Rectal smooth muscle tissue (tissue), 1 donor: ENCODE data around the gene DTNBP1.
"Not testable (repeated sequence)": the region's sequence is repeated elsewhere in the genome, so short reads cannot be mapped to it uniquely, and the experiment has no call there.

Source experiments
- H3K27ac ChIP-seq: one replicate; pipeline ENCODE4 v1.7.0; 2013; ENCODE audit warnings: low read depth, low read length, inconsistent platforms
- H3K27me3 ChIP-seq: one replicate; pipeline ENCODE4 v1.7.0; 2013; ENCODE audit warnings: low read length; ENCODE audit not compliant: control insufficient read depth, insufficient read depth
- H3K36me3 ChIP-seq: one replicate; pipeline ENCODE4 v1.7.0; 2013; ENCODE audit warnings: low read length; ENCODE audit not compliant: control insufficient read depth, insufficient read depth
- H3K4me1 ChIP-seq: one replicate; pipeline ENCODE4 v1.7.0; 2013; ENCODE audit warnings: low read length; ENCODE audit not compliant: control insufficient read depth, insufficient read depth
- H3K4me3 ChIP-seq: one replicate; pipeline ENCODE4 v1.7.0; 2013; ENCODE audit warnings: low read length
- H3K9ac ChIP-seq: one replicate; pipeline ENCODE4 v1.7.0; 2013; ENCODE audit warnings: low read length

DTNBP1 gene

DNA sequence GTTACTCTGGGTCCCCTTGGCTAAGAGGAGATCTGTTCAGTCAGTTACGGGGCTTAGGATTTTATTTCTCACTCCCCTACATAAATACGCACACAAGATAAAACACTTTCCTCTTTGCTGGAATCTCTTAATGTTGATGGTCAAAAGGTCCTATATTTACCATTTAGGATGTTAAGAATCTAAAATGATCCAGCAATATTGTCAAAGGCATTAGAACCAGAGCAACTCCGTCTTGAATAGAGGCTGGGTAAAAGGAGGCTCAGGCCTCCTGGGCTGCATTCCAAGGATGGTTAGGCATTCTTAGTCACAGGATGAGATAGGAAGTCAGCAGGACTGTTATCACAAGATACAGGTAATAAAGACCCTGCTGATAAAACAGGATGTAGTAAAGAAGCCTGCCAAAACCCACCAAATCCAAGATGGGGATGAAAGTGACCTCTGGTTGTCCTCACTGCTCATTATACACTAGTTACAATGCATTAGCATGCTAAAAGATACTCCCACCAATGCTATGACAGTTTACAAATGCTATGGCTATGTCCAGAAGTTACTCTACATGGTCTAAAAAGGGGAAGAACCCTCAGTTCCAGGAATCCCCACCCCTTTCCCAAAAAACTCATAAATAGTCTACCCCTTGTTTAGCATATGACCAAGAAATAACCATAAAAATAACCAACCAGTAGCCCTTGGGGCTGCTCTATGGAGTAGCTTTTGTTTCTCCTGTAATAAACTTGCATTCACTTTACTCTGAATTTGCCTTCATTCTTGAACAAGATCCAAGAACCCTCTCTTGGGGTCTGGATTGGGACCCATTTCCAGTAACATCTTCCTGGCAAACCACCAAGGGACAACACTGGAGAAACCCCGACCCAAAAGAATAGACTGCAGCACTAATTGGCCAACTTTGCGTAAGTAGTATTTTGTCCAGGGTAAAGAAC is 107.5 kb downstream of the DTNBP1 start:
- Histone ChIP-seq H3K27ac (no peak overlapping the region), H3K36me3 (no peaks in the 10 kb centered on the region), H3K4me3 (no peak overlapping the region), H3K9ac (no peak overlapping the region), H3K4me1 (no peaks in the 10 kb centered on the region), H3K27me3 (no peaks in the 10 kb centered on the region)

DNA sequence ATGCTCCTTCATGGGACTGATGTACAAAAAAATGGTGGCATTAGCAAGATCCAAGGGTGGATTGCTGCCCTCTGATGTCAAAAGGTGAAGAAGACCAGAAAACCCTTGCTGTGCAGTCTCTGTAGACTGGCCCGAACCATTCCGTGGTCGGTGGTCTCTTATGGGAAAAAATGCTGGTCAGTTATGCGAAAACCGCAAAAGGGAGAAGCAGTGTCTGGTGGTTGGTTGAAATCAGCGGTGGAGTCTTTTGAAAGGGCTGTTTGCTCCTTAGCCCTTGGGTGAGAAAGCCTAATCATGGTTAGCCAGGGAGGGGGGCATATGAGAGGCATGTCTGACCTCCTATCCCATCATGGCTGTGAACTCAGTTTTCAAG is 108.1 kb downstream of the DTNBP1 start:
- no peak overlapping the region for H3K4me3 ChIP-seq
- H3K36me3 ChIP-seq: no peaks in the 10 kb centered on the region
- no peak overlapping the region for H3K9ac ChIP-seq
- H3K27me3 ChIP-seq: no peaks in the 10 kb centered on the region
- H3K27ac ChIP-seq: no peak overlapping the region
- H3K4me1 ChIP-seq: no peaks in the 10 kb centered on the region

DNA sequence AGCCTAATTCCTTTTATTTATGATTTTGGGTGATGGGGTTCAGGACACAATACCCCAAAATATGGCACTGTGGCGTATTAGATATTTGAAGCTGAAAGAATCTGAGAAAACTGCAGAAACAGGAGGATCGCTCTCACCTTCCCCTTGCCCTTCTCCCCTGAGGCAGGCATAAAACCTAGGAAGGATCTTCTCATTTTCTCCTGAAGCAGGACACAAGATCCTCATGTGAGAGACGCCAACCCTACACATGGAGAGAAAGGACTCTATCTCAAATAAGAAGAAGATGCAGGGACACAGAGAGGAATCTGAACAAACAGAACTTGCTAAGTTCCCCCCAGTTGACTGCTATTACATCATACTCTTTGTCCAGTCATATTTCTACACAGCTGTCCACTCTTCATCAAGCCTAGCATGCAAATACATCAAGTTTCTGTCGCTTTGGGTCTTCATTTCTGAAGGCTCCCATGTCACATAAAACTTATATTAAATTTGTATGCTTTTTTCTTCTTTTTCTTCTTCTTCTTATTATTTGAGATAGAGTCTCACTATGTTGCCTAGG is 109.0 kb downstream of the DTNBP1 start:
- Histone ChIP-seq H3K36me3 (no peaks in the 10 kb centered on the region), H3K4me1 (no peaks in the 10 kb centered on the region), H3K9ac (no peak overlapping the region), H3K27me3 (no peaks in the 10 kb centered on the region), H3K27ac (no peak overlapping the region), H3K4me3 (no peak overlapping the region)

DNA sequence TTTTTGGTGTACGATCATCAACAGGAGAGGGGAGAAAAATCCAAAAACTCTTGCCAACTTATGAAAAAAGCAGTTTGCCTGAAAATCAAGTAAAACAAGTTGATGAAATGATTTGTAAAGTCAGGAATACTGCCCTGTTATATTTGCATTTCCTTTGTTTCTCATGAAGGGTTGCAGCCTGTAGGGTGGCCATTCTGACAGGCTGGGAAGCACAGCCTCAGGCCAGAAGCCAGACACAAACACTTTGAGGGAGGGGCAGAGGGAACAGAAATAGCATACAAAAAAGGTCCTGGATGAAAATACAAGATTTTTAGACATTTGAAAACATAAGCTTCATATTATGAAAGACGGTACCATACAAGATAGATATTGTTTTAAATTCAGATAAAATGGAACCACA is 109.8 kb downstream of the DTNBP1 start:
- Histone ChIP-seq H3K27me3 (no peaks in the 10 kb centered on the region), H3K4me1 (no peaks in the 10 kb centered on the region), H3K4me3 (no peak overlapping the region), H3K36me3 (no peaks in the 10 kb centered on the region), H3K9ac (no peak overlapping the region), H3K27ac (no peak overlapping the region)

DNA sequence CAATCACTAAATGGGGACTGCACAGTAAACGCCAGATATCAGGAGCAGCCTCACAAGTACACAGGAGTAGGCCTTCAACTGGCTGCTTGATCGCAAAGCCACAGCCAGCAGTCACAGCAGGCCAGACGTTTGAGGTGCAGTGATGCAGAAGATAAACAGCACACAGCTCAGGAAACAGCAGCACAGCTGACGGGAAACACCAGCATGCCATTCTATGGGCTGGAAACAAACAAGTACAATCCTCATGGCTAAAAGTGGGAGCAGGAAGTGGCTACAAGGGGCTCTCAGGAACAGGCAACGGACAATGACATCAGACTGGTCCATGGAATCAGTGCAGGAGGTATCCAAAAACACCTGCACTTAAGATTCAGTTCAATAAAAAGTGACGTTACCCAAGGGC is 111.0 kb downstream of the DTNBP1 start:
- Histone ChIP-seq H3K9ac (no peak overlapping the region), H3K4me3 (no peak overlapping the region), H3K27ac (no peak overlapping the region), H3K36me3 (no peaks in the 10 kb centered on the region), H3K27me3 (no peaks in the 10 kb centered on the region), H3K4me1 (peaks cover 5% of the 10 kb centered on the region)

DNA sequence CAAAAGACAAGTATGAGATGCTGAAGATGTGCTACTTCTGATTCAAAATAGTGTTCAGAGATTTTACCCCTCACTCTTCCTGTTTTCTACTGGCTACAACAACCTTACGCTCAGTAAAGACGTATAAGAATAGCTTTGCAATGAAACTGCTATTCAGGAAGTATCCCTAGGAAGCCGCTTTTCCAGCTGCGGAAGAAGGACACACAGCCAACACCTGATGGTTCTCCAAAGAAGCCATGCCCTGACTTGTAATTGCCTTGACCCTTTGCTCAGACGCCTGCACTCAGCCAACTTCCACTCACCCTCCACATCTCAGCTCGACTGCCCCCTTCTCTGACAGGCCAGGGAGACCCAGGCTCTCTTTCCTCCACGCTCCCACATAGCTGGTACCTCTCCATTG is 111.6 kb downstream of the DTNBP1 start:
- H3K36me3 ChIP-seq: no peaks in the 10 kb centered on the region
- no peaks in the 10 kb centered on the region for H3K27me3 ChIP-seq
- H3K4me3 ChIP-seq: no peak overlapping the region
- no peak overlapping the region for H3K9ac ChIP-seq
- H3K27ac ChIP-seq: no peak overlapping the region
- H3K4me1 ChIP-seq: peaks cover 5% of the 10 kb centered on the region

DNA sequence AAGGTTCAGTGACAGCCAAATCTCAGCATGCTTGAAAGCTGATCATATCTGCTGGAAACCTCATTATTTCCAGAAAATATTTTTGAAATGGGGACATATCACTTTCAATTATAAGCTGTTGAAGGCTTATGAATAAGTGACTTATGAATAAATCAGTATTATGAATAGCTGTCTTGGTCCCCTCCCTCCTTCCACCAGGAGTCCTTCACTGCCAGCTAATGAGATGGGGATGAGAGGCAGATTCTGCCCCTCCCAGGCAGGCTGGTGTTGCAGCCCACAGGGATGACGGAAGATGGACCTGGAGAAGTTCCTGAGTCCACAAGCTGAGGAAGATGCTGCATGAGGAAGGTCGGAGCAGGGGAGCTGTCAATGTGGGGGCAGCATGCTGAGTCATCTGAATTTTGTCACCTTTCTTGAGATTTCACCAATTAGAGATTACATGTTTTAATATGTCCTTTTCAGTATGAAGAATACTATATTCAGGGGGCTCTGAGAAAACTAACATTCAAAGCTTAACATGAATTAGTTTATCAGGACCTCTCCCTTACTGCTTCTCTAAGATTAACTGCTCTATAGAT is 112.2 kb downstream of the DTNBP1 start:
- no peaks in the 10 kb centered on the region for H3K27me3 ChIP-seq
- no peak overlapping the region for H3K9ac ChIP-seq
- H3K4me1 ChIP-seq: peaks cover 5% of the 10 kb centered on the region
- no peaks in the 10 kb centered on the region for H3K36me3 ChIP-seq
- H3K27ac ChIP-seq: no peak overlapping the region
- no peak overlapping the region for H3K4me3 ChIP-seq

DNA sequence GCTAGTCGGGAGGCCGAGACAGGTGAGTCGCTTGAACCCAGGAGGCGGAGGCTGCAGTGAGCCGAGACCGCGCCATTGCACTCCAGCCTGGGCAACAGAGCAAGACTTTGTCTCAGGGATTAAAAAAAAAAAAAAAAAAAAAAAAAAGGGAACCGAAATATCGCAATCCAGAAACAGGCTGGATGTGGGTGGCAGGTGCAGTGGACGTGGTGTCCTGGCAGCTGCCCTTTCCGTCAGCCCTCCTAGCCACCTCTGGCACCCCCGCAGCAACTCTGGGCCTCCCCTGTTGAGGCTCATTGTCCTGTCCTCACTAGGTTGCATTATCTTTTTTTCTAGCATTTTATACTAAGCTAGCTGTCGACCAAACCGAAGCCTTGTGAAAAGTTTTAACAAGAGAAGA is 113.5 kb downstream of the DTNBP1 start:
- H3K4me1 ChIP-seq: peaks cover 5% of the 10 kb centered on the region
- H3K27ac ChIP-seq: no peak overlapping the region
- no peaks in the 10 kb centered on the region for H3K36me3 ChIP-seq
- H3K27me3 ChIP-seq: no peaks in the 10 kb centered on the region
- H3K4me3 ChIP-seq: no peak overlapping the region
- no peak overlapping the region for H3K9ac ChIP-seq

DNA sequence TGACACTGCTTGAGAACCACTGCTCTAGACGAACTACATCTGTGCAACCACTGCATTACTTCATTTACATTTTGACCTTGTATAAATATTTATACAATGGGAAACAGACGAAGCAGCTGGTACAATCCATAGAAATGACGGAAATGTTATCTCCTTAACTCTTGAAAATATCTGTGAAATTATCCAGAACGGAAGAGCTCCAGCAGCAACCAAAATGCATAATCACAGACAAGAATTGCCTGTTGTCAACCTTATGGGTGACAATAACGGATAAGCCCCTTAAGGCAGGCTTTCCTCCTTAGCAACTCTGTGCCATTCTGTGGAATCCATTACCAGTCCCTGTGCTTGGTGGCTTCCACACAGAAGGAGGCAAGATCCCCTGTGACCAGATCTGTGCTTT is 115.4 kb downstream of the DTNBP1 start:
- no peaks in the 10 kb centered on the region for H3K36me3 ChIP-seq
- H3K27me3 ChIP-seq: no peaks in the 10 kb centered on the region
- H3K27ac ChIP-seq: no peak overlapping the region
- H3K4me3 ChIP-seq: no peak overlapping the region
- peaks cover 5% of the 10 kb centered on the region for H3K4me1 ChIP-seq
- H3K9ac ChIP-seq: no peak overlapping the region

DNA sequence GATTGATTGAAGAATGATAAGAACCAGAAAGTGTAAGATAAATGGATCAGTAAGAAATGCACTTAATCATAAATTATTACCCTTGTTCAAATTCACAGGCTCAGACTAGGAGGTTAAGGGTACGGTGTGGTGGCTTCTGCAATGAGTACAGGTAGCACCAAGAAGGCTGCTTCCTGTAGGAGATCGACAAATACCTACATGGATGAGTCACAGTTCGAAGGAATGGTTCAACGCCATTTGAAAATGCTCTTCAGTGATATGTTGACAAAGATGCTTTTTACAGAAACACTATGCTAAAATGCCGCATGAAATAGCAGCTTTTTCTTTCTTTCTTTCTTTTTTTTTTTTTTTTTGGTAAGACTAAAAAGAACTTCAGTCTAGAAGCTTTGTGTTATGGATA is 116.2 kb downstream of the DTNBP1 start:
- H3K27me3 ChIP-seq: no peaks in the 10 kb centered on the region
- H3K36me3 ChIP-seq: no peaks in the 10 kb centered on the region
- H3K4me1 ChIP-seq: peaks cover 5% of the 10 kb centered on the region
- H3K9ac ChIP-seq: no peak overlapping the region
- H3K4me3 ChIP-seq: no peak overlapping the region
- H3K27ac ChIP-seq: no peak overlapping the region

DNA sequence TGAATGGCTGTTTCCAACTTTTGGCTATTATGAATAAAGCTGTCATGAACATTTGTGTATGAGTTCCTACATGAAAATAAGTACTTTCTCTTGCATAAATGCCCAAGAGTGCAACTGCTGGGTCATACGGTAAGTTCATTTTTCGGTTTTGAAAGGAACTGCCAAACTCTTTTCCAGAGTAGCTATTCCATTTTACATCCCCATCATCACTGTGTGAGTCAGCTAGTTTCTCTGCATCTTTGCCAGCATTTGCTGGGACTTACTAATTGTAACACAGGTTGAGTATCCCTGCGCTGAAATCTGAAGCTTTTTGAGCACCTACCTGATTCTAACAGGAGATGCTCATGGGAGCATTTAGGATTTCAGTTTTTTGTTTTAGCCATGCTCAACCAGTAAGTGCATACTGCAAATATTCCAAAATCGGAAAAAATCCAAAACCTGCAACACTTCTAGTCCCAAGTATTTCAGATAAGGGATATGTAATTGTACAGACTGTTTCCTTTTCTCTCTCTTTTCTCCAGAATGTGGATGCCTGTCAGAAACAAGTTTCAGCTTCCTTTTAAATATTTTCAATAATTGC is 118.4 kb downstream of the DTNBP1 start:
- H3K27me3 ChIP-seq: no peaks in the 10 kb centered on the region
- peaks cover 5% of the 10 kb centered on the region for H3K4me1 ChIP-seq
- no peaks in the 10 kb centered on the region for H3K36me3 ChIP-seq
- H3K9ac ChIP-seq: no peak overlapping the region
- H3K27ac ChIP-seq: no peak overlapping the region
- no peak overlapping the region for H3K4me3 ChIP-seq

DNA sequence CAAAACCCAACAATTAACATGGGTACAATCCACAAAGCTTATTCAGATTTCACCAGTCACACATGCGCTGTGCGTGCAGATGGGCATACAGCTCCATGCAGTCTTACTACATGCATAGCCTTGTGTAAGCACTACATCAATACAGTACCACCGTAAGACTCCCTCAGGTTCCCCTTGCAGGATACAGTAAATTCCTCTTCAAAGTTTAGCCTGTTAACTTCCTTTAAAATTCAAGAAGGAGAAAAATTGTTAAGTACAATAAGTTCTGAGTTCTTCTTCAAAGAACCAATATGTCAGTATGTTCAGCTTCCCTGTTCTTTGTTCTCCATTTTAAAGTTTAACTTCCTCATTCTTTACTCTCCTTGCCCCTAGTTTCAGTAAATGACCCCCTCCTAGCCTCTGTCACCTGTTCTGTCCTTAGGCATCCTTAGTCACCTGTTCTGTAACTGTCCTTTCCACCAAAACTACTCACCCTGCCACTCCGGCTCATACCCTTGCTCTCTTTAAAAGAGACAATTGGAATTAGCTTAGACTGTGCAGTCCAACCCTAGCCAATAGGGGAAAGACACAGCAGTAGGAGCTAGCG is 119.4 kb downstream of the DTNBP1 start:
- H3K27me3 ChIP-seq, H3K4me1 ChIP-seq, H3K9ac ChIP-seq, H3K27ac ChIP-seq, H3K4me3 ChIP-seq, H3K36me3 ChIP-seq: not testable (repeated sequence)
